NCI-H510A (cell line): ENCODE results near the gene ARHGAP26.

Experiments
- DNase-seq: peaks from one replicate; lab custom pipeline; 2025; lab: John Stamatoyannopoulos, UW

The ARHGAP26 gene

GRCh38 chr5:142873831-142874230 is 103.7 kb downstream of the ARHGAP26 start:
- DNase-seq = no peak

GRCh38 chr5:142874540-142874939 is 104.4 kb downstream of the ARHGAP26 start:
- no peak for DNase-seq

GRCh38 chr5:142875936-142876335 is 105.8 kb downstream of the ARHGAP26 start:
- DNase-seq = no peak

- no peak for DNase-seq
Measured at GRCh38 chr5:142876817-142877216, 106.6 kb downstream of the ARHGAP26 start.

- DNase-seq = no peak
Measured at GRCh38 chr5:142878111-142878510, 107.9 kb downstream of the ARHGAP26 start.

GRCh38 chr5:142878638-142879037 is 108.5 kb downstream of the ARHGAP26 start:
- DNase-seq = no peak

GRCh38 chr5:142881076-142881783 is 111.1 kb downstream of the ARHGAP26 start:
- DNase-seq = no peak

GRCh38 chr5:142881784-142882126 is 111.6 kb downstream of the ARHGAP26 start:
- DNase-seq = no peak

- DNase-seq = no peak
Measured at GRCh38 chr5:142883025-142883424, 112.8 kb downstream of the ARHGAP26 start.

GRCh38 chr5:142883438-142883837 is 113.3 kb downstream of the ARHGAP26 start:
- DNase-seq = no peak

GRCh38 chr5:142884029-142884428 is 113.9 kb downstream of the ARHGAP26 start:
- DNase-seq = no peak

- no peak for DNase-seq
Measured at GRCh38 chr5:142886211-142886610, 116.0 kb downstream of the ARHGAP26 start.

GRCh38 chr5:142886956-142887355 is 116.8 kb downstream of the ARHGAP26 start:
- DNase-seq = no peak

GRCh38 chr5:142888469-142889085 is 118.4 kb downstream of the ARHGAP26 start:
- DNase-seq = no peak

- DNase-seq = no peak
Measured at GRCh38 chr5:142892021-142892420, 121.8 kb downstream of the ARHGAP26 start.

- DNase-seq = no peak
Measured at GRCh38 chr5:142894315-142894714, 124.1 kb downstream of the ARHGAP26 start.

GRCh38 chr5:142894749-142895148 is 124.6 kb downstream of the ARHGAP26 start:
- DNase-seq = no peak

GRCh38 chr5:142896325-142897007 is 126.3 kb downstream of the ARHGAP26 start:
- DNase-seq = no peak

- DNase-seq = no peak
Measured at GRCh38 chr5:142897328-142897727, 127.2 kb downstream of the ARHGAP26 start.

- DNase-seq = no peak
Measured at GRCh38 chr5:142900927-142901326, 130.8 kb downstream of the ARHGAP26 start.

GRCh38 chr5:142901476-142902185 is 131.5 kb downstream of the ARHGAP26 start:
- no peak for DNase-seq

- DNase-seq = no peak
Measured at GRCh38 chr5:142902186-142902965, 132.2 kb downstream of the ARHGAP26 start.
